IMR-90 (cell line): ENCODE data around the gene HACD4. TPM values are rescaled to one million over a fixed set of nuclear protein-coding genes. Genes with fewer than 3 reads are reported as not detected.

Experiments
- ATAC-seq: fragments of 200-7000 bp; cut with Tn5 transposase; 2 replicates; pipeline ENCODE4 v1.9.1; 2020; ENCODE audit warnings: low read depth, mild to moderate bottlenecking, moderate library complexity
- BruUV-seq: library from RNA; stranded (reverse); fragments of 400-500 nt; replicated peaks from 2 replicates; lab custom pipeline; 2021; lab: Mats Ljungman, UMichigan
- CTCF ChIA-PET: fragments of 300-600 bp; formaldehyde crosslinking; extraction: SDS; loops from one replicate; lab custom pipeline; 2021; ENCODE audit warnings: antibody characterized with exemption; lab: Yijun Ruan, JAX
- POLR2A ChIA-PET: fragments of 300-600 bp; sonication (Branson Sonifier 250); formaldehyde crosslinking; loops from one replicate; lab custom pipeline; 2022; ENCODE audit warnings: antibody characterized with exemption; ENCODE audit not compliant: unreplicated experiment; lab: Charles Lee
- DNase-seq: peaks from one replicate; pipeline ENCODE4 v3.0.0; 2013
- H2AFZ ChIP-seq: replicated peaks from 2 replicates; pipeline ENCODE3; 2013; ENCODE audit warnings: low read length, mild to moderate bottlenecking; ENCODE audit not compliant: poor library complexity
- H2AK5ac ChIP-seq: 2 replicates; pipeline ENCODE4 v1.6.1; 2013; ENCODE audit warnings: low read depth, low read length, inconsistent platforms
- H2AK9ac ChIP-seq: replicated peaks from 2 replicates; pipeline ENCODE3; 2013; ENCODE audit warnings: mild to moderate bottlenecking, low read depth, low read length, moderate library complexity; ENCODE audit not compliant: poor library complexity
- H2BK120ac ChIP-seq: 2 replicates; pipeline ENCODE4 v1.6.1; 2013; ENCODE audit warnings: low read depth, low read length, inconsistent platforms
- H2BK15ac ChIP-seq: 3 replicates; pipeline ENCODE4 v1.6.1; 2013; ENCODE audit warnings: low read depth, low read length, inconsistent platforms
- H2BK20ac ChIP-seq: 2 replicates; pipeline ENCODE4 v1.6.1; 2013; ENCODE audit warnings: low read depth, mild to moderate bottlenecking, inconsistent platforms, low read length, moderate library complexity
- H2BK5ac ChIP-seq: 2 replicates; pipeline ENCODE4 v1.6.1; 2013; ENCODE audit warnings: mild to moderate bottlenecking, low read depth, low read length, inconsistent platforms; ENCODE audit not compliant: poor library complexity, severe bottlenecking
- H3K14ac ChIP-seq: replicated peaks from 2 replicates; pipeline ENCODE4 v1.6.1; 2013; ENCODE audit warnings: low read depth, low read length, inconsistent platforms
- H3K18ac ChIP-seq: 2 replicates; pipeline ENCODE4 v1.6.1; 2013; ENCODE audit warnings: low read depth, low read length, control low read depth
- H3K23ac ChIP-seq: 2 replicates; pipeline ENCODE4 v1.6.1; 2013; ENCODE audit warnings: low read depth, low read length, inconsistent platforms
- H3K27ac ChIP-seq: 2 replicates; pipeline ENCODE4 v1.5.1; 2013; ENCODE audit warnings: mild to moderate bottlenecking, control low read depth, low read length; ENCODE audit not compliant: insufficient read depth
- H3K27me3 ChIP-seq: 2 replicates; pipeline ENCODE4 v1.6.1; 2013; ENCODE audit warnings: low read length; ENCODE audit not compliant: control insufficient read depth, insufficient read depth
- H3K36me3 ChIP-seq: 2 replicates; pipeline ENCODE4 v1.6.1; 2013; ENCODE audit warnings: low read length, mixed read lengths; ENCODE audit not compliant: control insufficient read depth, insufficient read depth
- H3K4ac ChIP-seq: 2 replicates; pipeline ENCODE4 v1.6.1; 2013; ENCODE audit warnings: low read depth, low read length, inconsistent platforms
- H3K4me1 ChIP-seq: 2 replicates; pipeline ENCODE4 v1.6.1; 2013; ENCODE audit warnings: low read length, mixed read lengths; ENCODE audit not compliant: control insufficient read depth, insufficient read depth
- H3K4me2 ChIP-seq: 2 replicates; pipeline ENCODE4 v1.6.1; 2013; ENCODE audit warnings: low read depth, mild to moderate bottlenecking, control low read depth, low read length, moderate library complexity
- H3K4me3 ChIP-seq: 2 replicates; pipeline ENCODE4 v1.5.1; 2013; ENCODE audit warnings: low read depth, mild to moderate bottlenecking, control low read depth, low read length, moderate library complexity; ENCODE audit not compliant: insufficient read depth
- H3K56ac ChIP-seq: 2 replicates; pipeline ENCODE4 v1.6.1; 2013; ENCODE audit warnings: low read length, inconsistent platforms; ENCODE audit not compliant: insufficient read depth; ENCODE audit errors: extremely low read depth
- H3K79me1 ChIP-seq, 2 experiments: 2 replicates each; pipeline ENCODE4 v1.6.1; 2013; ENCODE audit warnings: low read length in 2 of 2, inconsistent platforms in 1 of 2, low read depth in 1 of 2
- H3K9ac ChIP-seq: 2 replicates; pipeline ENCODE4 v1.6.1; 2013; ENCODE audit warnings: low read depth, low read length, control low read depth
- H3K9me1 ChIP-seq: 2 replicates; pipeline ENCODE4 v1.6.1; 2013; ENCODE audit warnings: low read length, inconsistent platforms; ENCODE audit not compliant: insufficient read depth
- H3K9me3 ChIP-seq: 2 replicates; pipeline ENCODE4 v1.6.1; 2013; ENCODE audit warnings: low read length; ENCODE audit not compliant: control insufficient read depth, insufficient read depth
- H4K20me1 ChIP-seq: 2 replicates; pipeline ENCODE4 v1.6.1; 2013; ENCODE audit warnings: low read length, inconsistent platforms; ENCODE audit not compliant: insufficient read depth
- H4K5ac ChIP-seq: 2 replicates; pipeline ENCODE4 v1.6.1; 2013; ENCODE audit warnings: mild to moderate bottlenecking, low read depth, low read length, control low read depth
- H4K8ac ChIP-seq, 2 experiments: 2 replicates each; pipeline ENCODE4 v1.6.1; 2013; ENCODE audit warnings: low read depth in 2 of 2, low read length in 2 of 2, control low read depth in 1 of 2, inconsistent platforms in 1 of 2
- H4K91ac ChIP-seq: 2 replicates; pipeline ENCODE4 v1.6.1; 2013; ENCODE audit warnings: low read depth, low read length, inconsistent platforms; ENCODE audit not compliant: insufficient read depth
- BHLHE40 ChIP-seq: fragments of 150-350 bp; IDR thresholded peaks from 2 replicates; pipeline ENCODE4 v1.6.1; 2016; ENCODE audit warnings: mild to moderate bottlenecking, low read depth, low read length
- MAFK ChIP-seq: IDR thresholded peaks from 2 replicates; pipeline ENCODE4 v1.6.1; 2012; ENCODE audit warnings: low read depth, low read length, improper control_type of control experiment
- WGBS, 2 experiments: methylation state at CpG; one replicate each; pipeline versions ENCODE4 v1.1.5 to v1.1.7; 2013; ENCODE audit warnings: missing lambda C conversion rate in 2 of 2; ENCODE audit not compliant: insufficient read length in 1 of 2; ENCODE audit errors: extremely low coverage in 2 of 2; 5-methylcytosine and 5-hydroxymethylcytosine counted together
- dilution Hi-C: fragments of 300-500 bp; cut with HindIII; formaldehyde crosslinking; loops from one replicate; pipeline ENCODE4 v1.14.3; 2018; ENCODE audit warnings: low sequenced_read_pairs; ENCODE audit not compliant: unreplicated experiment
- in situ Hi-C: fragments of 300-500 bp; cut with MboI; formaldehyde crosslinking; loops from 3 replicates; pipeline ENCODE4 v1.14.3; 2019; ENCODE audit warnings: low sequenced_read_pairs, inconsistent platforms, mixed read lengths
- intact Hi-C: fragments of 100-400 bp; cut with micrococcal nuclease; formaldehyde crosslinking; loops from 2 replicates; pipeline ENCODE4 v1.10.0; 2022
- polyA plus RNA-seq, 3 experiments: library from polyadenylated mRNA; depleted of rRNA; stranded (reverse); fragments of >200 nt; gene quantifications; 2 replicates each; pipeline ENCODE4 v1.2.3, GENCODE V29; 2012; ENCODE audit warnings: low replicate concordance in 1 of 3
- total RNA-seq: library from RNA; depleted of rRNA; stranded (reverse); fragments of >200 nt; gene quantifications from 2 replicates; pipeline ENCODE4 v1.2.3, GENCODE V29; 2012
- TF ChIP-seq, protein P1 (sequence below): conservative IDR thresholded peaks from 2 replicates; pipeline ENCODE4 v1.5.1; 2012; ENCODE audit warnings: mild to moderate bottlenecking, low read depth, low read length, improper control_type of control experiment

The HACD4 gene
- total and polyA plus RNA-seq, 2 of the 4 experiments (the other 2 are of a cell fraction) = 1.9 to 2.2 TPM

DNA sequence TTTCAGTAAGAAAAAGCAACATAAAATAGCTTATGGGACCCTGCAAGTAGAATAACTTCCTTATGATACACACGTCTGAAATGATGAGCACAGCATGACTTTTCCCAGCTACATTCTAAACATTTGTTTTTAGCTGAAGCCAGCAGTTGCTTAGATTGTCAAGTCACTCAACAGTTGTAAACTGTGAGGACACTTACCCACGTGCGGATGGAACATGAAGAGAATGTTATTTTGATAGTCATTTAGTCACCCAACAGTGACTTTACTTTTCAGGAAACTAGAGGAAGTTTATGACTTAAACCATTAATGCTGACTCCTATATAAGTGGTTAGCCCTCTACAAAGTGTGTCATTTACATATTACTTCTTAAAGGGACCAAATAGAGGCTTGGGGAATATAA lies 3.0 kb downstream of the HACD4 start:
- POLR2A ChIA-PET = no interaction called here
- WGBS, 2 experiments = no CpG with 5 or more reads among the region's 3 CpGs

More for the DNA sequence above, 3.0 kb downstream of the HACD4 start:
- no peak overlapping the region for H3K56ac ChIP-seq
- no peak overlapping the region for H3K23ac ChIP-seq
- no peaks in the 10 kb centered on the region for H3K27me3 ChIP-seq
- BruUV-seq = no TSS peak
- H4K5ac ChIP-seq = no peak overlapping the region
- no peak overlapping the region for H3K9ac ChIP-seq
- ATAC-seq = peak; percentile 46
- no peaks in the 10 kb centered on the region for H3K79me1 ChIP-seq
- no peak overlapping the region for H2AK5ac ChIP-seq
- intact Hi-C loops = no loop called here
- no peak overlapping the region for H3K4me3 ChIP-seq
- H3K4me1 ChIP-seq = peaks cover 7% of the 10 kb centered on the region
- no peak overlapping the region for H2AFZ ChIP-seq
- H3K27ac ChIP-seq = no peak overlapping the region
- peak overlapping the region; percentile 42 for H2BK5ac ChIP-seq
- no peak overlapping the region for H3K14ac ChIP-seq
- no peak overlapping the region for H4K8ac ChIP-seq
- no peak overlapping the region for H2BK120ac ChIP-seq
- H3K4ac ChIP-seq = no peak overlapping the region
- H3K9me1 ChIP-seq = peaks cover 5% of the 10 kb centered on the region; the same call in 1 of the 2 replicates
- H2AK9ac ChIP-seq = no peak overlapping the region
- H2BK20ac ChIP-seq = no peak overlapping the region
- H4K91ac ChIP-seq = no peak overlapping the region
- no peaks in the 10 kb centered on the region for H3K9me3 ChIP-seq
- no peaks in the 10 kb centered on the region for H4K20me1 ChIP-seq
- H3K4me2 ChIP-seq = no peak overlapping the region
- H3K36me3 ChIP-seq = no peaks in the 10 kb centered on the region
- peak; percentile 84 for TF ChIP-seq BHLHE40
- TF ChIP-seq, protein P1, sequence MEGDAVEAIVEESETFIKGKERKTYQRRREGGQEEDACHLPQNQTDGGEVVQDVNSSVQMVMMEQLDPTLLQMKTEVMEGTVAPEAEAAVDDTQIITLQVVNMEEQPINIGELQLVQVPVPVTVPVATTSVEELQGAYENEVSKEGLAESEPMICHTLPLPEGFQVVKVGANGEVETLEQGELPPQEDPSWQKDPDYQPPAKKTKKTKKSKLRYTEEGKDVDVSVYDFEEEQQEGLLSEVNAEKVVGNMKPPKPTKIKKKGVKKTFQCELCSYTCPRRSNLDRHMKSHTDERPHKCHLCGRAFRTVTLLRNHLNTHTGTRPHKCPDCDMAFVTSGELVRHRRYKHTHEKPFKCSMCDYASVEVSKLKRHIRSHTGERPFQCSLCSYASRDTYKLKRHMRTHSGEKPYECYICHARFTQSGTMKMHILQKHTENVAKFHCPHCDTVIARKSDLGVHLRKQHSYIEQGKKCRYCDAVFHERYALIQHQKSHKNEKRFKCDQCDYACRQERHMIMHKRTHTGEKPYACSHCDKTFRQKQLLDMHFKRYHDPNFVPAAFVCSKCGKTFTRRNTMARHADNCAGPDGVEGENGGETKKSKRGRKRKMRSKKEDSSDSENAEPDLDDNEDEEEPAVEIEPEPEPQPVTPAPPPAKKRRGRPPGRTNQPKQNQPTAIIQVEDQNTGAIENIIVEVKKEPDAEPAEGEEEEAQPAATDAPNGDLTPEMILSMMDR = no peak
- peak; percentile 64; the same call in 1 of the 2 replicates for TF ChIP-seq MAFK
- in situ Hi-C loops = no loop called here
- CTCF ChIA-PET = no interaction called here
- no peak overlapping the region for H3K18ac ChIP-seq
- DNase-seq = peak; percentile 69
- dilution Hi-C loops = no loop called here
- H2BK15ac ChIP-seq = no peak overlapping the region
